GM21825 (cell line): ENCODE data around the gene ZNF823.
"Not testable (repeated sequence)": the region's sequence is repeated elsewhere in the genome, so short reads cannot be mapped to it uniquely, and the experiment has no call there.

Source experiments
- ATAC-seq: cut with Tn5 transposase; IDR thresholded peaks from one replicate; pipeline ENCODE4 v1.9.1; 2021; ENCODE audit warnings: mild to moderate bottlenecking, moderate library complexity; ENCODE audit not compliant: unreplicated experiment

The ZNF823 gene

DNA sequence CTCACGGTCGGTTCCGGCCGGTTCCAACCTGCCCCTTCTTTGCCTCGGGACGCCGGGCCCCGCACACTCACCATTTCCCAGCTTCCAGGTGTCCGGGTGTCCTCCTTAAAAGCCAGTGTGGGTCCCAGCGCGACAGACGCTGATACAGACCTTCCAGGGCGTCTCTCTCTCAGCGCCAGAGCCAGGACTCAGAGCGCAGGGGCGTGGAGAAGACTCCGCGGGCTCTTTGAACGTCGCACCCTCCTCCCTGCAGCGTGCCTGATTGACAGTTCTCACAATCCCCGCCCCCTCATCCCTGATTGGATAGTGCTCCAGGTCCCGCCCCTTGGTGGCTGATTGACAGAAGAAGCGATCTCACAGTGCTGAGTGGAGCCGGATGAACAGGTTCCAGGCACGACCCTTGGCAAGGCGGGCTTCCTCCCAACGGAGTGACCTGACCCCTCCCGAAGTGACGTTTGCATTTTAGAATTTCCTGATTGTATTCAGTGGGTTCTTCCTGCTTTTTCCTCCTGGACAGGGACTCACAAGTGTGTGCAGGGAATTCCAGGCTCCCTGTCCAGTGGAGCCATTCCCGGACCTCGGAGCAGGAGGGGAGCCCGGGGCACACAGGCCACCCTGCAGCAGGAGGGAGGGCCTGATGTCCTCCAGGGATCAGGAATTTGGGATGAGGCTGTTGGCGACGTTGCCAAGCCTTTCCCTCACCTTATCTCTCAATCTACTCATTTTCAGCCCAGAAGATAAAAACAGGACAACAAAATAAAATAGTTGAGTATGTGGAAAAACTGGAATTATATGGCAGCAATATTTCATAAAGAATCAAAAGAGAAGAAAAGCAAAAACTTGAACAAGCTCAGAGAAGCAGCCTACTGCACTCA lies at the start of gene ZNF823:
Gene ZNF823 (minus strand): TSS at position 201 of the 875 bp plus-strand sequence. CDS start 127 bp downstream, at position 74.
- peak; percentile 88 for ATAC-seq

GRCh38 chr19:11787536-11787935 lies 48.8 kb upstream of the ZNF823 start:
- no peak for ATAC-seq

DNA sequence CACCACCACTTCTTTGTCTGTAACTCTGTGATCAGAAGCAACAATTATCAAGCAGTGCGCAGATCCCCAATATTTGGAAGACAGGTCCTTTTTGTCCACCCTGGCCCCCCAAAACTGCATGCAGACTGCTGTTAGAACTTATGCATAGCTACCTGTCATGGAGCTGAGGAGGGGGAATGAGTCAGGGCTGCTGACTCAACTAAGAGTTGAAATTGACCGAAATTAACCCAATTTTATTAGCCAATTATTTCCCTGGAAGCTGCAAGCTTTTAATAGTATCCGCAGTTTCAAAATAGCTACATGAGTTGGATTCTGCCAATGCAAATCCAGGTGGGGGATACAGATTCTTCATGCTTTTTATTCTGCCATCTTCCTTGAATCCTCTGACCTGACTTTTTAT lies 45.6 kb upstream of the ZNF823 start:
- no peak for ATAC-seq

- ATAC-seq = no peak
These were observed 45.0 kb upstream of the ZNF823 start for GRCh38 chr19:11783767-11784166.

GRCh38 chr19:11781295-11782057 lies 42.7 kb upstream of the ZNF823 start:
- no peak for ATAC-seq

DNA sequence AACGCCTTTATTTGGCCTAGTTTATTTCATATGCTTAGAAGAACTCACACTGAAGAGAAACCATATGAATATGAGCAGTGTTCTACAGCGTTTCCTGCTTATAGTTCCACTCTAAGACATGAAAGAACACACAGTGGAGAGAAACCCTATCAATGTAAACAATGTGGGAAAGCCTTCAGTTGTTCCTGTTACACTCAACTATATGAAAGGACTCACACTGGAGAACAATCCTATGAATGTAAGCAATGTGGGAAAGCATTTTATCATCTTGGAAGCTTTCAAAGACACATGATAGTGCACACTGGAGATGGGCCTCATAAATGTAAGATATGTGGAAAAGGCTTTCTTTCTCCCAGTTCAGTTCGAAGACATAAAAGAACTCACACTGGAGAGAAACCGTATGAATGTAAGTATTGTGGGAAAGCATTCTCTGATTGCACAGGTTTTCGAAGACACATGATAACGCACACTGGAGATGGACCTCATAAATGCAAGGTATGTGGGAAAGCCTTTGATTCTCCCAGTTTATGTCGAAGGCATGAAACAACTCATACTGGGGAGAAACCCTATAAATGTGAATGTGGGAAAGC lies 41.8 kb upstream of the ZNF823 start:
- ATAC-seq = no peak

- ATAC-seq = not testable (repeated sequence)
These were observed 37.9 kb upstream of the ZNF823 start for GRCh38 chr19:11776669-11777068.

GRCh38 chr19:11771520-11771919 lies 32.8 kb upstream of the ZNF823 start:
- ATAC-seq = not testable (repeated sequence)

GRCh38 chr19:11769995-11770394 lies 31.2 kb upstream of the ZNF823 start:
- ATAC-seq = no peak

DNA sequence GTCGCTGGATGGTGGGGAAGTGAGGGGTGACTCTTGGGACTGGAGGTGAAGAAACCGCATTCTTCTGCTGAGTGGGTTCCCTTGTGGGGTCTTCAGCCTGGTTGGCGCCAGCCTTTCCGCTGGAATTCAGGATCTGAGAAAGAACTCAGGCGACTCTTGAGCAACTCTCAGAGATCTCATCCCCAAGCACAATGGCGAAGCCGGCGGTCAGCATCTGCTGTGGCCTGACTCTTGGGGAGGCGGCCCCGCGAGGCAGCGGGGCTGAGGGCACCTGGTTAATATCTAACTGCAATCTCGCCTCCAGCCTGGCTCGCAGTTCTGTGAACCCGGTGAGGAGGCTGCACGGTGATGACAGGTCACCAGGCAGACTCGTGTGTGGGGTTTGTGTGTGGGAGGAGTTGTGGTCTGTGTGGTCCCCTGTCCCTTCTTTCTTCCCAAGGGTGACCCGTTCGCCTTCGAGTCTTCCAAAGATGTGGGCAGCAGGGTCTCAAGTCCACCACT lies 28.9 kb upstream of the ZNF823 start:
- ATAC-seq = peak; percentile 41

GRCh38 chr19:11766597-11767591 lies 28.1 kb upstream of the ZNF823 start, which contains the start of gene ZNF441:
Gene ZNF441 (plus strand): TSS chr19:11767000. CDS start chr19:11767194, 194 bp downstream.
- ATAC-seq = peak; percentile 85

- ATAC-seq = no peak
These were observed 24.9 kb upstream of the ZNF823 start for GRCh38 chr19:11763611-11764010.

DNA sequence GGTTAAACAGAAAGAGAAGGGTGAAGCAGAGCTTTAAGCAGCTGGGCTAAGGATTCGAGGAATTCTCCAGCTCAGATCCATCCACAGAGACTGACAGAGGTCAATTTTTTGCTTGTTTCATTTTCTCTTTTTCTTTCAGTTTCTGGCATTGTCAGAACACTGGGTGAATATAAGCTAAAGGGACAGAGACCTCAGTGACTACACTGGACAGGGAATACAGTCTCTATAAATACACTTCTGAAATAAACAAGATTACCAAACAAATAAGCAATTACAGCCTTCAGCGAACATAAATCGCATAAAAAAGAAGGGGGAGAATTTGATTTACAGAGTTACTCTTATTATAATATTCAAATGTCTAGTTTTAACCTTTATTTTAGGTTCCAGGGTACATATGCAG lies 24.4 kb upstream of the ZNF823 start:
- no peak for ATAC-seq

GRCh38 chr19:11759805-11760204 lies 21.1 kb upstream of the ZNF823 start:
- ATAC-seq = no peak

- ATAC-seq = no peak
These were observed 18.2 kb upstream of the ZNF823 start for GRCh38 chr19:11756965-11757364.

GRCh38 chr19:11754663-11755062 lies 15.9 kb upstream of the ZNF823 start:
- no peak for ATAC-seq

DNA sequence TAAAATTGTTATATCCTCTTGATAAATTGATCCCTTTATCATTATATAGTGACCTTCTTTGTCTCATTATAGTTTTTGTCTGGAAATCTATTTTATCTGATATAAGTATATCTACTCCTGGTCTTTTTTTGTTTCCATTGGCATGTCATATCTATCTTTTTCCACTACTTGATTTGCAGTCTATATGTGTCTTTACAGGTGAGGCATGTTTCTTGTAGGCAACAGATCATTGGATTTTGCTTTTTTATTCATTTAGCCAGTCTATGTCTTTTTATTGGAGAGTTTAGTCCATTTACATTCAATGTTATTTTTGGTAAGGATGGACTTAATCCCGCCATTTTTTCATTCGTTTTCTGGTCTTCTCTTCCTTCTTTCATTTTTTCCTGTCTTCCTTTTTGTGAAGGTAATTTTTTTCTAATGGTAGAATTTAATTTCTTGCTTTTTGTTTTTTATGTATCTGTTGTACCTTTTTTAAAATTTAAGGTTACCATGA lies 13.5 kb upstream of the ZNF823 start:
- ATAC-seq = no peak

GRCh38 chr19:11749751-11750150 lies 11.0 kb upstream of the ZNF823 start:
- no peak for ATAC-seq

- ATAC-seq = no peak
These were observed 8.5 kb upstream of the ZNF823 start for GRCh38 chr19:11747277-11747676.

DNA sequence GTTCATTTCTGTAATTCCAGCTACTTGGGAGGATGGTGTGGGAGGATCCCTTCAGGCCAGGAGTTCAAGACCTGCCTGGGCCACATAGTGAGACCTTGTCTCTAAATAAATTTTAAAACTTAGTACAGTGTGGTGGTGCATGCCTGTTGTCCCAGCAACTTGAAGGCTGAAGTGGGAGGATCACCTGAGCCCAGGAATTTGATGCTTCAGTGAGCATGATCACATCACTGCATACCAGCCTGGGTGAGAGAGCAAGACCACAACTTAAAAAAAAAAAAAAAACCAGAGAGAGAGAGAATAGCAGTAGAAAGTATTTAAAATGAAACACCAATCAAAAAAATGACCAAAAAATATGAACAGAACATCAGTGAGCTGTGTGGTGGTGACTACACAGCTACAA lies 7.1 kb upstream of the ZNF823 start:
- ATAC-seq = no peak
